ENCODE results near the gene BAZ1A. TPM values are rescaled to one million over a fixed set of nuclear protein-coding genes. Genes with fewer than 3 reads are reported as not detected.

Gene BAZ1A
- total and polyA plus RNA-seq, 10 of the 15 experiments (the other 5 are each of a cell fraction or from before 2014, with no cell fraction given): 34.3 to 96.5 (median 50.7) TPM

DNA sequence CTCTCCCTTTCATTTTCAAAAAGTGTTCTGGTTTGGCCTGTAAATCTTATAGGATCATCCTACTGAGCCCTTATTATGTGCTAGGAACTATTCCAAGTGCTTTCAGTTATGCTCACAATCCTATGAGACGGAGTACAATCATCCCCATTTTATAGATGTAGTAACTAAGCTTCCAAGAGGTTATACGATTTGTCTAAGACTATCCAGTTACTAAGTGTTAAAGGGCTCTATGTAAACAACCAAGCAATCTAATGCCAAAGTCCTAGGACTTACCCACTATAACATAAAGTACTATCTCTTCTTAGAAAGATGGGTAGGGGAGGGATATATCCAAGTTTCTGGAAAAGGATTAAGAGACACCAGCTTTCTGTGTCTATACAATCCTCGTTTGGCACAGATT, 167.4 kb downstream of the BAZ1A start (continued):
- no peak for TF ChIP-seq BCL3 (IDR thresholded peaks at IDR 0.05; ENCODE audit: borderline replicate concordance, insufficient read depth, low read depth, low read length, poor library complexity, severe bottlenecking)
- TF ChIP-seq RAD21 (IDR thresholded peaks at IDR 0.05; ENCODE audit: insufficient read depth, low read depth, low read length): no peak
- no peak for TF ChIP-seq YY1 (IDR thresholded peaks at IDR 0.05; ENCODE audit: low read depth, low read length)

Small RNA genes lying within 50 kb of the gene (small RNA-seq; reads per million reads assigned to genes)
- gene AL121603.1 (not detected), gene RNU7-41P (not detected)

Other genes starting within 250 kb of the BAZ1A start
- 36.0 and 43.7 TPM in 2 replicates for gene SNX6, start 245.2 kb downstream of the BAZ1A start, total RNA-seq (2014; rRNA removed)
- gene SNX6, start 245.2 kb downstream of the BAZ1A start, total RNA-seq (2014; rRNA removed; fragmentation: Illumina TruSeq; extraction: Trizol): 58.1 and 61.6 TPM in 2 replicates
- gene SNX6, start 245.2 kb downstream of the BAZ1A start, total RNA-seq (2021): 43.0 and 45.9 TPM in 2 replicates
- gene SNX6, start 245.2 kb downstream of the BAZ1A start, polyA plus RNA-seq (2011; rRNA removed): 65.6 and 107 TPM in 2 replicates
- gene SNX6, start 245.2 kb downstream of the BAZ1A start, polyA plus RNA-seq (2014; fragmentation: Illumina TruSeq; extraction: Trizol): 81.3 and 91.6 TPM in 2 replicates
- 100 to 1,000 TPM in 1 of 2 experiments, 10 to 100 TPM in 1; 85.1 to 107 TPM for gene SNX6, start 245.2 kb downstream of the BAZ1A start, polyA plus RNA-seq (2014; fragmentation: Nextera tagmentation; extraction: Ambion mirVana)
- 34.4 and 34.8 TPM in 2 replicates for gene SNX6, start 245.2 kb downstream of the BAZ1A start, polyA plus RNA-seq (2014; rRNA removed)
- gene SNX6, start 245.2 kb downstream of the BAZ1A start, polyA plus RNA-seq (2016; fragmentation: Nextera tagmentation; extraction: Ambion mirVana): 10 to 100 TPM; 77.9 to 79.5 TPM
- gene CFL2, start 160.8 kb downstream of the BAZ1A start, total RNA-seq (2014; rRNA removed): 4.7 and 5.6 TPM in 2 replicates
- gene CFL2, start 160.8 kb downstream of the BAZ1A start, total RNA-seq (2014; rRNA removed; fragmentation: Illumina TruSeq; extraction: Trizol): 5.1 and 5.3 TPM in 2 replicates
- gene CFL2, start 160.8 kb downstream of the BAZ1A start, total RNA-seq (2021): 8.1 and 10.4 TPM in 2 replicates
- gene CFL2, start 160.8 kb downstream of the BAZ1A start, polyA plus RNA-seq (2011; rRNA removed): 8.9 and 15.0 TPM in 2 replicates
- gene CFL2, start 160.8 kb downstream of the BAZ1A start, polyA plus RNA-seq (2014; fragmentation: Illumina TruSeq; extraction: Trizol): 13.2 and 13.6 TPM in 2 replicates
- gene CFL2, start 160.8 kb downstream of the BAZ1A start, polyA plus RNA-seq (2014; fragmentation: Nextera tagmentation; extraction: Ambion mirVana): 1 to 10 TPM; 6.8 to 7.6 TPM
- 8.0 and 10.2 TPM in 2 replicates for gene CFL2, start 160.8 kb downstream of the BAZ1A start, polyA plus RNA-seq (2014; rRNA removed)
- 10 to 100 TPM; 12.3 to 13.4 TPM for gene CFL2, start 160.8 kb downstream of the BAZ1A start, polyA plus RNA-seq (2016; fragmentation: Nextera tagmentation; extraction: Ambion mirVana)
- 70.3 and 83.3 TPM in 2 replicates for gene SRP54, start 107.6 kb upstream of the BAZ1A start, total RNA-seq (2014; rRNA removed)
- 112 and 114 TPM in 2 replicates for gene SRP54, start 107.6 kb upstream of the BAZ1A start, total RNA-seq (2014; rRNA removed; fragmentation: Illumina TruSeq; extraction: Trizol)
- gene SRP54, start 107.6 kb upstream of the BAZ1A start, total RNA-seq (2021): 60.1 and 70.8 TPM in 2 replicates
- 54.1 and 77.4 TPM in 2 replicates for gene SRP54, start 107.6 kb upstream of the BAZ1A start, polyA plus RNA-seq (2011; rRNA removed)
- gene SRP54, start 107.6 kb upstream of the BAZ1A start, polyA plus RNA-seq (2014; fragmentation: Illumina TruSeq; extraction: Trizol): 116 and 134 TPM in 2 replicates
- gene SRP54, start 107.6 kb upstream of the BAZ1A start, polyA plus RNA-seq (2014; fragmentation: Nextera tagmentation; extraction: Ambion mirVana): 10 to 100 TPM; 71.3 to 73.3 TPM
- 66.7 and 70.0 TPM in 2 replicates for gene SRP54, start 107.6 kb upstream of the BAZ1A start, polyA plus RNA-seq (2014; rRNA removed)
- 100 to 1,000 TPM; 123 to 130 TPM for gene SRP54, start 107.6 kb upstream of the BAZ1A start, polyA plus RNA-seq (2016; fragmentation: Nextera tagmentation; extraction: Ambion mirVana)
- gene FAM177A1, start 170.9 kb upstream of the BAZ1A start, total RNA-seq (2014; rRNA removed): 17.1 and 21.4 TPM in 2 replicates
- 19.5 and 20.0 TPM in 2 replicates for gene FAM177A1, start 170.9 kb upstream of the BAZ1A start, total RNA-seq (2014; rRNA removed; fragmentation: Illumina TruSeq; extraction: Trizol)
- 21.4 TPM in 2 replicates for gene FAM177A1, start 170.9 kb upstream of the BAZ1A start, total RNA-seq (2021)
- 27.5 and 28.0 TPM in 2 replicates for gene FAM177A1, start 170.9 kb upstream of the BAZ1A start, polyA plus RNA-seq (2011; rRNA removed)
- 18.8 and 28.5 TPM in 2 replicates for gene FAM177A1, start 170.9 kb upstream of the BAZ1A start, polyA plus RNA-seq (2014; fragmentation: Illumina TruSeq; extraction: Trizol)
- gene FAM177A1, start 170.9 kb upstream of the BAZ1A start, polyA plus RNA-seq (2014; fragmentation: Nextera tagmentation; extraction: Ambion mirVana): 10 to 100 TPM in 1 of 2 experiments, 1 to 10 TPM in 1; 5.3 to 11.0 TPM
- 19.0 and 21.8 TPM in 2 replicates for gene FAM177A1, start 170.9 kb upstream of the BAZ1A start, polyA plus RNA-seq (2014; rRNA removed)
- gene FAM177A1, start 170.9 kb upstream of the BAZ1A start, polyA plus RNA-seq (2016; fragmentation: Nextera tagmentation; extraction: Ambion mirVana): 10 to 100 TPM; 36.3 to 38.6 TPM
- 36.2 and 44.6 TPM in 2 replicates for gene PPP2R3C, start 246.6 kb upstream of the BAZ1A start, total RNA-seq (2014; rRNA removed)
- 49.2 and 49.5 TPM in 2 replicates for gene PPP2R3C, start 246.6 kb upstream of the BAZ1A start, total RNA-seq (2014; rRNA removed; fragmentation: Illumina TruSeq; extraction: Trizol)
- gene PPP2R3C, start 246.6 kb upstream of the BAZ1A start, total RNA-seq (2021): 29.9 and 35.8 TPM in 2 replicates
- gene PPP2R3C, start 246.6 kb upstream of the BAZ1A start, polyA plus RNA-seq (2011; rRNA removed): 41.8 and 59.9 TPM in 2 replicates
- gene PPP2R3C, start 246.6 kb upstream of the BAZ1A start, polyA plus RNA-seq (2014; fragmentation: Illumina TruSeq; extraction: Trizol): 38.3 and 42.1 TPM in 2 replicates
- gene PPP2R3C, start 246.6 kb upstream of the BAZ1A start, polyA plus RNA-seq (2014; fragmentation: Nextera tagmentation; extraction: Ambion mirVana): 10 to 100 TPM; 77.8 to 80.5 TPM
- gene PPP2R3C, start 246.6 kb upstream of the BAZ1A start, polyA plus RNA-seq (2014; rRNA removed): 24.9 and 27.6 TPM in 2 replicates
- gene PPP2R3C, start 246.6 kb upstream of the BAZ1A start, polyA plus RNA-seq (2016; fragmentation: Nextera tagmentation; extraction: Ambion mirVana): 10 to 100 TPM; 44.1 to 46.3 TPM
- 41.4 and 41.5 TPM in 2 replicates for gene PRORP, start 247.2 kb upstream of the BAZ1A start, total RNA-seq (2014; rRNA removed)
- gene PRORP, start 247.2 kb upstream of the BAZ1A start, total RNA-seq (2014; rRNA removed; fragmentation: Illumina TruSeq; extraction: Trizol): 48.3 and 53.2 TPM in 2 replicates
- 37.5 and 41.2 TPM in 2 replicates for gene PRORP, start 247.2 kb upstream of the BAZ1A start, total RNA-seq (2021)
- gene PRORP, start 247.2 kb upstream of the BAZ1A start, polyA plus RNA-seq (2011; rRNA removed): 55.9 and 62.6 TPM in 2 replicates
- gene PRORP, start 247.2 kb upstream of the BAZ1A start, polyA plus RNA-seq (2014; fragmentation: Illumina TruSeq; extraction: Trizol): 61.3 and 70.3 TPM in 2 replicates
- 10 to 100 TPM; 45.2 TPM for gene PRORP, start 247.2 kb upstream of the BAZ1A start, polyA plus RNA-seq (2014; fragmentation: Nextera tagmentation; extraction: Ambion mirVana)
- 38.3 and 38.8 TPM in 2 replicates for gene PRORP, start 247.2 kb upstream of the BAZ1A start, polyA plus RNA-seq (2014; rRNA removed)
- 10 to 100 TPM; 48.2 to 50.9 TPM for gene PRORP, start 247.2 kb upstream of the BAZ1A start, polyA plus RNA-seq (2016; fragmentation: Nextera tagmentation; extraction: Ambion mirVana)

Data from GM12878 (cell line).